Ishikawa (cell line): ENCODE measurements around the gene TP53TG5.

Source experiments
- CREB1 ChIP-seq: IDR thresholded peaks from 2 replicates; pipeline ENCODE4 v1.6.1; 2012; ENCODE audit warnings: low read depth
- EGR1 ChIP-seq: IDR thresholded peaks from 2 replicates; pipeline ENCODE4 v1.6.1; 2012
- EP300 ChIP-seq: IDR thresholded peaks from 2 replicates; pipeline ENCODE4 v1.6.1; 2012; ENCODE audit warnings: borderline replicate concordance
- FOXM1 ChIP-seq: IDR thresholded peaks from 2 replicates; pipeline ENCODE4 v1.6.1; 2012; ENCODE audit warnings: low read depth, borderline replicate concordance
- RAD21 ChIP-seq: IDR thresholded peaks from 2 replicates; pipeline ENCODE4 v1.6.1; 2012; ENCODE audit warnings: low read depth
- TAF1 ChIP-seq: IDR thresholded peaks from 2 replicates; pipeline ENCODE4 v1.6.1; 2012; ENCODE audit warnings: low read depth, mild to moderate bottlenecking
- TCF12 ChIP-seq: IDR thresholded peaks from 2 replicates; pipeline ENCODE4 v1.6.1; 2012; ENCODE audit warnings: low read depth
- YY1 ChIP-seq: IDR thresholded peaks from 2 replicates; pipeline ENCODE4 v1.6.1; 2012; ENCODE audit warnings: low read depth
- ZBTB7A ChIP-seq: IDR thresholded peaks from 2 replicates; pipeline ENCODE4 v1.6.1; 2012; ENCODE audit warnings: low read depth
- TF ChIP-seq, protein P1 (sequence below): IDR thresholded peaks from 2 replicates; pipeline ENCODE4 v1.6.1; 2012
- TF ChIP-seq, protein P2 (sequence below): IDR thresholded peaks from 2 replicates; pipeline ENCODE4 v1.6.1; 2012; ENCODE audit warnings: low read depth, mild to moderate bottlenecking

DNA sequence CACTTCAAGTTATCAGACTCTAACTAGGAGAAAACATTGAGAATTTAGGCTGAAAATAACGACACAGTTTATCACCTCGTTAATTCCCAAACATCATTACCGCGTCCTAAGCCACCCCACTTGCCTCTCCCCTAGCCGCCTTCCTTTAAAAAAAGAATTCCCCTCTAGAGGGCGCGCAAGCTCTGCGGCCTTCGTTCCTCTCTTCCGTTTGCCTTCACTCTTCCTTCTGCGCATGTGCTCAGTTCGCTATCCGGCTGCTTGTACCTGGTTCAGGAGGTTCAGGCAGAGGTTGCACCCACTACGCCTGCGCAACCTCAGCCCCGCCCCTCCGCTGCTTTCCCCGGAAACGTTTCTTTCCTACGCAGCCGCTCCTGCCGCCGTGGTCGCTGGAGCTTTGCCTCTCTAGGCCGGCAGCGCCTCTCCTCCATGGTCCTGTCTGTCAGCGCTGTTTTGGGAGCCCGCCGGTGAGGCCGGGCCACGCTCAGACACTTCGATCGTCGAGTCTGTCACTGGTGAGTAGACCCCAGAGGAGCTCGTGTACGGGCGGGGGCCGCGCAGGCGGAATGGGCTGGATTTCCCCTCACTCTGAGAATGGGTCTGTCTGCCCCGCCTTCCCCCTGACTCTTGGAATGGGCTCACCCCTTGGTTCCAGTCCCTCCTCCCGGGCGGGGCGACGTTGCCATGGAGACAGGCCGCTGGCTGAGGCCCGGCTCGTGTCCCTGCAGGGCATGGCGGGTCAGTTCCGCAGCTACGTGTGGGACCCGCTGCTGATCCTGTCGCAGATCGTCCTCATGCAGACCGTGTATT lies 15.1 kb downstream of the TP53TG5 start, which contains the start of gene SYS1:
- TF ChIP-seq, protein P1, sequence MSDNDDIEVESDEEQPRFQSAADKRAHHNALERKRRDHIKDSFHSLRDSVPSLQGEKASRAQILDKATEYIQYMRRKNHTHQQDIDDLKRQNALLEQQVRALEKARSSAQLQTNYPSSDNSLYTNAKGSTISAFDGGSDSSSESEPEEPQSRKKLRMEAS, result peak; percentile 67
- TF ChIP-seq TAF1 (peak; percentile 71), YY1 (peak; percentile 49), CREB1 (no peak), EGR1 (0 out of 2 replicates have a peak, but pooled peaks have one; percentile 15), EP300 (peak; percentile 27; the same call in 1 of the 2 replicates), ZBTB7A (no peak), FOXM1 (no peak), RAD21 (peak; percentile 83), TCF12 (peak; percentile 33; the same call in 1 of the 2 replicates)
- TF ChIP-seq, protein P2, sequence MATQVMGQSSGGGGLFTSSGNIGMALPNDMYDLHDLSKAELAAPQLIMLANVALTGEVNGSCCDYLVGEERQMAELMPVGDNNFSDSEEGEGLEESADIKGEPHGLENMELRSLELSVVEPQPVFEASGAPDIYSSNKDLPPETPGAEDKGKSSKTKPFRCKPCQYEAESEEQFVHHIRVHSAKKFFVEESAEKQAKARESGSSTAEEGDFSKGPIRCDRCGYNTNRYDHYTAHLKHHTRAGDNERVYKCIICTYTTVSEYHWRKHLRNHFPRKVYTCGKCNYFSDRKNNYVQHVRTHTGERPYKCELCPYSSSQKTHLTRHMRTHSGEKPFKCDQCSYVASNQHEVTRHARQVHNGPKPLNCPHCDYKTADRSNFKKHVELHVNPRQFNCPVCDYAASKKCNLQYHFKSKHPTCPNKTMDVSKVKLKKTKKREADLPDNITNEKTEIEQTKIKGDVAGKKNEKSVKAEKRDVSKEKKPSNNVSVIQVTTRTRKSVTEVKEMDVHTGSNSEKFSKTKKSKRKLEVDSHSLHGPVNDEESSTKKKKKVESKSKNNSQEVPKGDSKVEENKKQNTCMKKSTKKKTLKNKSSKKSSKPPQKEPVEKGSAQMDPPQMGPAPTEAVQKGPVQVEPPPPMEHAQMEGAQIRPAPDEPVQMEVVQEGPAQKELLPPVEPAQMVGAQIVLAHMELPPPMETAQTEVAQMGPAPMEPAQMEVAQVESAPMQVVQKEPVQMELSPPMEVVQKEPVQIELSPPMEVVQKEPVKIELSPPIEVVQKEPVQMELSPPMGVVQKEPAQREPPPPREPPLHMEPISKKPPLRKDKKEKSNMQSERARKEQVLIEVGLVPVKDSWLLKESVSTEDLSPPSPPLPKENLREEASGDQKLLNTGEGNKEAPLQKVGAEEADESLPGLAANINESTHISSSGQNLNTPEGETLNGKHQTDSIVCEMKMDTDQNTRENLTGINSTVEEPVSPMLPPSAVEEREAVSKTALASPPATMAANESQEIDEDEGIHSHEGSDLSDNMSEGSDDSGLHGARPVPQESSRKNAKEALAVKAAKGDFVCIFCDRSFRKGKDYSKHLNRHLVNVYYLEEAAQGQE, result no peak
